Fibroblast of lung (primary cell): Measurements from ENCODE around the gene GHR.

ENCODE experiments used
- EZH2 ChIP-seq: IDR thresholded peaks from 2 replicates; pipeline ENCODE4 v1.5.1; 2012; ENCODE audit warnings: low read length, control low read depth, mild to moderate bottlenecking; ENCODE audit errors: missing control alignments
- TF ChIP-seq, protein P1 (sequence below), 2 donors: IDR thresholded peaks in 1 of 2; conservative IDR thresholded peaks in 1 of 2; 1 replicate in 1 of 2; 2 replicates in 1 of 2; pipeline ENCODE4 v1.5.1; 2011 to 2012; ENCODE audit warnings: low read length in 2 of 2, control low read depth in 1 of 2, inconsistent platforms in 1 of 2, low read depth in 1 of 2, mild to moderate bottlenecking in 1 of 2

DNA sequence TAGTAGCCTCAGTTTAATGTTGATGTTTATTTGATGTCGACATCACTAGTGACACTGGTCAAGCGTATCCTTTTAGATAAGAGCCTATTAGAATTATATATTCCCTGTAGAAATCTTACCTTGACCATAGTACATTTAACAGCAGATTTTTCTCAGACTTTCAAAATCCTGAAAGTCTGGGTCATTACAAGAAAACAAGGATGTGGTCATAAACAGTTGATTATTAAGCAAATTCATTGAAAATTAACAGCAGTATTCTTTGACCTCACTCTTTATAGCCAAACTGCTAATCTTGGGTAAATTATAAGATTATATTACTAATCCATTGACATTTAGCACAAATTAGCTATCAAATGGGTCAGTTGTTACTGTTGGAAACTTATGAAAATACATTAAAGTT is 83.4 kb downstream of the GHR start:
- TF ChIP-seq, protein P1, sequence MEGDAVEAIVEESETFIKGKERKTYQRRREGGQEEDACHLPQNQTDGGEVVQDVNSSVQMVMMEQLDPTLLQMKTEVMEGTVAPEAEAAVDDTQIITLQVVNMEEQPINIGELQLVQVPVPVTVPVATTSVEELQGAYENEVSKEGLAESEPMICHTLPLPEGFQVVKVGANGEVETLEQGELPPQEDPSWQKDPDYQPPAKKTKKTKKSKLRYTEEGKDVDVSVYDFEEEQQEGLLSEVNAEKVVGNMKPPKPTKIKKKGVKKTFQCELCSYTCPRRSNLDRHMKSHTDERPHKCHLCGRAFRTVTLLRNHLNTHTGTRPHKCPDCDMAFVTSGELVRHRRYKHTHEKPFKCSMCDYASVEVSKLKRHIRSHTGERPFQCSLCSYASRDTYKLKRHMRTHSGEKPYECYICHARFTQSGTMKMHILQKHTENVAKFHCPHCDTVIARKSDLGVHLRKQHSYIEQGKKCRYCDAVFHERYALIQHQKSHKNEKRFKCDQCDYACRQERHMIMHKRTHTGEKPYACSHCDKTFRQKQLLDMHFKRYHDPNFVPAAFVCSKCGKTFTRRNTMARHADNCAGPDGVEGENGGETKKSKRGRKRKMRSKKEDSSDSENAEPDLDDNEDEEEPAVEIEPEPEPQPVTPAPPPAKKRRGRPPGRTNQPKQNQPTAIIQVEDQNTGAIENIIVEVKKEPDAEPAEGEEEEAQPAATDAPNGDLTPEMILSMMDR (conservative IDR thresholded peaks at IDR 0.05 in 1 of 2, IDR thresholded peaks at IDR 0.05 in 1 of 2; ENCODE audit: low read depth in 1 of 2, low read length in 2 of 2), result no peak
- TF ChIP-seq EZH2, result no peak
